CMK (cell line): Measurements from ENCODE around the gene GRIN3A.
"Not testable (repeated sequence)": the region's sequence is repeated elsewhere in the genome, so short reads cannot be mapped to it uniquely, and the experiment has no call there.

Source experiments
- DNase-seq: peaks from one replicate; pipeline ENCODE4 v3.0.0-alpha.2; 2010; ENCODE audit warnings: low read depth

Gene GRIN3A

DNA sequence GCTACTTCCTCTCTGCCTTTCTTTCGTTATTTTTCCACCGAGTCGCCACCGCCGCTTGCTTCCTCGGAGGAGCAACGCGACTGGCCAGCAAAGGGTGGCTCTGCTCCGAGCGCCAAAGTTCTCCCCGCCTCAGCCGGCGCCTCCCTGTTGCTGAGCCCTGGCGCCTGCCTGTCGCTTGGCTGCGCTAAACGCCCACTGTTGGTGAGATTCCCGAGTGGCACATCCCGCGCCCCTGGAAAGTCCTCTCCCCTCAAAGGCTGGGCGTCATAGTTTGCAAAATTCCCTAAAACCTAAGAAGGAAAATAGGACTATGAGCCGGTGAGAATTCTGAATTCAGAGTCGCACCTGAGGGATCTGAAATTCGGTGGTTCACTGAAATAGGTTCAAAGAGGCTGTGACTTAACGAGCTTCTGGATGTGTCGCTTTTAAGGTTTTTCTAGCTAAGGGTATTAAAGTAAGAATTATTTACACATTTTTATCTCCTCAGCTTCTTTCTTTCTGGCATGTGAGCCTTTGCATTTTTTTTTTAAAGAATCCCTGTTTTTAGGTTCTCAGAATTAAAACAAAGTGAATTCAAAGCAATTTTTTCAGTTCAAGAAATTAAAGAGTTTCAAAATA lies at the start of gene GRIN3A:
Gene GRIN3A (minus strand): TSS at position 82 of the 618 bp plus-strand sequence. CDS start 668 bp downstream, outside the sequence.
- DNase-seq, result no peak

- no peak for DNase-seq
These were observed 49.4 kb upstream of the GRIN3A start for GRCh38 chr9:101787891-101788290.

- no peak for DNase-seq
These were observed 39.9 kb upstream of the GRIN3A start for GRCh38 chr9:101778332-101778731.

DNA sequence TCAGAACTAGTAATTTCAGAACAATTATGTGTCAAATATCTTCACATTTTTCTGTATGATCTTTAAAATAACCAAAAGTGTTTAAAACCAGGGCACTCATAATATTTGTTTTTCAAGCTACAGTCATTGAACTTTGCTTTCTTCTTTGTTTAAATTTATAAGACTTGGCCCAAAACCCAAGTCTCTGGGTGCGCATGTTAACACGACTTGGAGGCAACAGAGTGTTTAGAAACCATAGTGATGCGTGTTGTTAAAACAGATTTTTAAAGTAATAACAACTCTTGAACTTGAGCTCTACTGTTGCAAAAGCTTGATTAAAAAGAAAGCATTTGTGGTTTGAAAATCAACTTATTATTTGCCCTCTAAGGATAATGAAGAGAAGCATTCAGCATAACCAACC lies 26.0 kb upstream of the GRIN3A start:
- DNase-seq, result no peak

- no peak for DNase-seq
These were observed 20.0 kb upstream of the GRIN3A start for GRCh38 chr9:101758304-101758930.

DNA sequence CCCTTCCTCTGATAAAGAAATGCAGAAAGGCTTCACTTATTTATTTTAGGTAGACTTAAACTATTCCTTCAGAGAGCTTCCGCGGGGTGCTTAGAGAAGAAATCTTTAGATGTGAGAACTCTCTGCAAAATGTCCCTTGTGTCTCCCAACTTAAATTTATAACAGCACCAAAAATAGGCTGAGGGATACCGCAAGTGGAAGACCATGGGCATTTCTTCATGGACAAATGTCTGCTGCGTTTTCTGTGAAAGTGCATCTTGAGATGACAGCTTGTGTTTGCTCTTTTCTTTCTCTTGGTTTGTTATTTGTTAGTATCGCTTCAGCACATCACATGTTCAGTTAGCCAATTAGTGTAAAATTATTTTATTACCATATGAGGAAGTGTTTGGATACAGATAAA lies 15.3 kb upstream of the GRIN3A start:
- no peak for DNase-seq

DNA sequence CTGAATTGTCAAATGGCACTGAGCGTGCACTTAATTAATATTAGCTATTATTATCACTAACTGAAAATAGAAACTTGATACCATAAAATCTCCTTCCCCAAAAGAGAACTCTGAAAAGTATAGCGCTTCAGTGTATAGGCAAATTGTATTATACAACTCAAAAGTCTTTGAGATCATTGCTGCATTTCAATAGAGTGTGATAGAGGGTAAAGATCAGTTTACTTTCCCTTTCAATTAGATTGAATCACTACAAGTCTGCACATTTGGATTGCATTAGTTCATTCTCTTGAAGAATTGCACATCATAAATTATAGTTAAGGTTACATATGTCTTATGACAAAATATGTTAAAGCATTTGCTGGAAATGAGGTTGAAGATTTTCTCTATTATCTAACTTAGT lies 13.4 kb upstream of the GRIN3A start:
- no peak for DNase-seq

DNA sequence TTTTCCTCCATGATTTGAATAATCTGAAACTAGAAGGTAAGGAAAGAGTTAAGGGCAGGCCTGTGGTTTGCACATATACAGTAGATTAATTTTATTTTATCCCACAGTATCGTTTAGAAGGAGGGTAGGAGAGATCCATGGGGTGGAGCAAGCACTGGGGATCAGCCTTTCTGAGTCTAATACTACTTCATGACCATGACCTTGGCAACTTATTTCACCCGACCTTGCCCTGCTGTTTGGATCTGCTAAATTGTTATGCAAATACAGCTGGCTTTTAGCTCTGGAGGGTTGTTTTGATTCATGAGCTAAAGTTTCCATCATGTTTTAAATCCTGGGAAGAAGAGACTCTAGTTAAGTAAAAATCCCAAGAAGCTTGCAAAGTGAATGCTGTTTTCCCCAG lies 864 bp upstream of the GRIN3A start:
- no peak for DNase-seq

GRCh38 chr9:101737705-101738565 lies 512 bp downstream of the GRIN3A start:
- no peak for DNase-seq

DNA sequence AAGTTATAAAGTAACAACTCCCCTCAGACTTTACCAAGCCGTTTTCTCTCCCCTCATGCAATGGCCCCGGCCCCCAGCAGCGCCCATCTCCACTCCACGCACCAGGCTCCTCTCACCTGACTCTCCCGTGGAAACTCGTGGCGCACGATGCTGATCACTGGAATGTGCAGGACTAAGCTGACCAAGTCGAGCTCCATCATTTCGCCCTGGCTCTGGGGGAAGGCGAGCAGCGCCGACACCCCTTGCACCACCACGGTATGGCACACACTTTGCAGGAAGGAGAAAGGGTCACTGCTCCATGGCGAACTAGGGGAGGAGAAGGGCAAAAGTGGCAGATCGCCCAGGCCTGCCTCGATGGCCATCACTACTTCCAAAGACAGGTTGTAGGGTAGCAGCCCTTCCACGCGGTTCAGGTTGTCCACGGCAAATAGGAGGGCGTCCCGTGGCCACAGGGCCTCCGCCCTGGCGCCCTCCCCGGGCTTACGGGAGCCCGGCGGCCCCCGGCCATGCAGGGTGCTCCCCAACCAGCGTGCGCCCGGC lies 1.2 kb downstream of the GRIN3A start:
- DNase-seq, result no peak

DNA sequence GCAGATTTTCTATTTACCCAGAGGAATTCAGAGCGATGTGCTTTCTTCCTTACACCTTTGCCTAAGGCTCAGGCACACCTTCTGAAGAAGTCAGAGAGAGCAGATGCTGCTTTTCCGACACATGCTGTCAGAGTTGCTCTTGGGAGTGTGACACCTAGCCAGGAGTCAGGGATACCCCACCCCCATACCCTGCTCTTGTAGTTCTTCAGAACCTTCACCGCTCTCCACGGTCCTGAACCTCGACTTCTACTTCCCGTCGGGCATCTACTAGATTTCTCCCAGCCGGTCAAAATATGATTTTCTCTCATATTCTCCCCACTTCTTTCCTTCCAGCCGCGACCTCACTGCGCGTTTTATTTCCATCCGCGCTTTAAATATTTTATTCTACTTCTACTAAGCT lies 1.7 kb downstream of the GRIN3A start:
- DNase-seq, result no peak

GRCh38 chr9:101731429-101731828 lies 7.0 kb downstream of the GRIN3A start:
- DNase-seq, result no peak

GRCh38 chr9:101727612-101728524 lies 10.6 kb downstream of the GRIN3A start:
- DNase-seq, result no peak

DNA sequence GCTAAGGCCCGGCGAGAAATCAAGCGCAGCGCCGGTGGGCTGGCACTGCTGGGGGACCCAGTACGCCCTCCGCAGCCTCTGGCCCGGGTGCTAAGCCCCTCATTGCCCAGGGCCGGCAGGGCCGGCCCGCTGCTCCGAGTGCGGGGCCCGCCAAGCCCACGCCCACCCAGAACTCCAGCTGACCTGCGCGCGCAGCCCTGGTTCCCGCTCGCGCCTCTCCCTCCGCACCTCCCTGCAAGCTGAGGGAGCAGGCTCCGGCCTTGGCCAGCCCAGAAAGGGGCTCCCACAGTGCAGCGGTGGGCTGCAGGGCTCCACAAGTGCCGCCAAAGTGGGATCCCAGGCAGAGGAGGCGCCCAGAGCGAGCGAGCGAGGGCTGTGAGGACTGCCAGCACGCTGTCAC lies 14.2 kb downstream of the GRIN3A start:
- not testable (repeated sequence) for DNase-seq

DNA sequence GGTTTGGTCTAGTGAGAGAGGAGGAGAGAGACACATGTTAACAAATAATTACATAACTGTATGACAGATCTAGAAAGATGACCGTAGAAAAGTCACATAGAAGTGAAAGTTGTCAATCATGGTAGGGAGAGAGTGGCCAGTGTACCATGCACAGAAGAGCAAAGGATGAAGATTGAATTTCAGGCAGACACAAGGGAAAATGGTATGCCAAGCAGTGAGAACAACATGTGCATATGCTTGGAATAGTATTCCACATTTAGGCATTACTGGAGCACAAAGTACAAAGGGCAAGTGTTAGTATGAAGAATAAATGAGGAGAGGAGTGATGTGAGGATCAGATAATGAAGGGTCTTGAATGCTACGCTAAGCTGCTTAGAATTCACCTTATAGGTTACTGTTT lies 20.3 kb downstream of the GRIN3A start:
- no peak for DNase-seq

- DNase-seq, result no peak
These were observed 21.8 kb downstream of the GRIN3A start for GRCh38 chr9:101716629-101717028.

DNA sequence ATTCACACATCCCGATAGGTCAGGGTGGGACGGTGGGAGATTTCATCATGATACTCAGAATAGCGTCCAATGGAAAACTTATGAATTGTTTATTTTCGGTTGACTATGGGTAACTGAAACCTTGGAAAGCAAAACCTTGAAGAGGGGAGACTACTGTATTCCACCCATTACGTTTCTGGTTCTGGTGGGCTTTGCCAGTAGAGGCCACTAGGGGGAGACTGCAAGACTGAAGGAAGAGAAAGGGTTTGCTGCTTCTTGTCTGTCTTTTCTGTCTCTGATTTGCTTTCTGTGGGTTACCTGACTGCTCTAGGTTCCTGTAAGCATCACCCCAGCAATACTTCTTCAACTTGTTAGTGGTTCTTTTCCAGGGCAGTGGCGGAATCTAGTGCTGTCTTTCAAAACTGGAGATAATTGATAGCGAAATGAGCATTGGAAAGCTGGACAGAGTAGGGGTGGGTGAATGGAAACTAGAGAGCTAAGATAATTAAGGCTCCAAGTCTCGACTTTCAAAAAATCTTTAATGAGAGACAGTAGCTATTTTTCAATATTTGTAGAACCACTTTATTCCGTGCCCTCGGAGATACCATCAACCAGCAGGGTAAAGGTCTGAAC lies 27.0 kb downstream of the GRIN3A start:
- DNase-seq, result no peak

GRCh38 chr9:101708855-101709254 lies 29.6 kb downstream of the GRIN3A start:
- no peak for DNase-seq

DNA sequence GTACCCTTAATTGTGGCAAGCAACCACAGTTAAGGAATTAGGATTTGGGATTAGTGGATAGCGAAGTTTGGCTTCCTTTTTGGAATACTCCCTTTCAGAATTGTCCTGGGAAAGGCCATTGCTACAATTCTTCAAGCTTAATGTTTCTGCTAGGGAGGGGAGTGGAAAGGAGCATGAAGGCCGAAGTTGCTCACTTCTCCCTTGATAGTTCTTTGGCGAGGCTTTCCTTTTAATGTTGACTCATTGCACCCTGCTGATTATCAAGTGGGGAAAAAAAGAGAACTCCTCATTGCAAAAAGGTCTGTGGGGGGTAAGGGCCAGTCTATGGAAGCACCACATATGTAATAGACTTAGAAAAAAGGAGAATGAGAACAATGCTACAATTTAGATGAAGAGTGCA lies 30.7 kb downstream of the GRIN3A start:
- DNase-seq, result no peak

DNA sequence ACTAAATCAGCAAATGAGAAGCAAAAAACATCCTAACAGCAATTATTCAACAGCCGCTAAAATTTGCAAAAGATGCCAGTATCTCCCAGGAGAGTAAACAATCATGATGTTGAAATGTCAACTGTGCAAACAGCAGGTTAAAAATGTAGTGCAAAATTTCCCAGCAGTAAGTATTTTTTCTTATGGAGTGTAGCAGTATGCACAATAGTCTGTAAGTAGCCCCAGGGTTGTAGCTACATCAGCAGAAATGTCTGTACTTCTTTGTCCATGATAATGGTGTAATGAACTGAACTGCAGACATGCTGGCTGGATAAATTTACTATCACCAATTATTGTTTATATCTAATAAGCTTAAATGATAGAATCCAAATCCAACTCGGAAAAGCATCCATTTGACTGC lies 31.4 kb downstream of the GRIN3A start:
- DNase-seq, result no peak

- DNase-seq, result no peak
These were observed 32.1 kb downstream of the GRIN3A start for GRCh38 chr9:101706261-101706798.
